ENCODE data around the gene SH2D7.

SH2D7 gene

DNA sequence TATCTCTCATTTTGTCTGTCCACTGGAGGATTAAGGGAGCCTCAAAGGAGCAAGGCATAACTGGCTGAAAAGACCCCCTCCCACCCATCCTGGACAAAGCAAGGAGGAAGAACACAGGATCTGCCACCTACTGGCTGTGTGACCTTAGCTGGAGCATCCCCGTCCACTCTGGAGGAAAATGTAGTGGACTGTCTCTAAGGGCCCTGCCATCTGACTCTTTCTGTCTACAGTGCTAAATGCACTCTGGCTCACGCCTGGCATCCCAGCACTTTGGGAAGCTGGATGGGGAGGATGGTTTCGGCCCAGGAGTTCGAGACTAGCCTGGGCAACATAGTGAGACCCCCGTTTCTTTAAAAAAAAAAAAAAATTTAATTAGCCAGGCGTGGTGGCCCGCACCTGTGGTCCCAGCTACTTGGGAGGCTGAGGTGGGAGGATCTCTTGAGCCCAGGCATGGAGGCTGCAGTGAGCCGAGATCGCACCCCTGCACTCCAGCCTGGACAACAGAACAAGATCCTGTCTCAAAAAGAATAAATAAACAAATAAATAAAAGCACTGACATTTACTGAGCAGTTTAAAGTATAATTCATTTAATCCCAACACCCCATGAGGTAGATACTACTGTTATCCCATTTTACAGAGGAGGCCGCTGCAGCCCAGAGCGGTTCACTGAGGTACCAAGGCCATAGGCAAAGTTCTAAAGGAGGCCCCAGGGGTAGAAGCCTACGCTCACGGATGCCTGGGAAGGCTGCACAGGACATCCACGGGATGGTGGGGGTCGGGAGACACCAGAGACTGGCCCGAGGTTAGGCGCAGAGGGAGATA, 15.9 kb upstream of the SH2D7 start:
- H3K27ac ChIP-seq: peak overlapping the region; percentile 66
- DNase-seq (ENCODE audit: low read depth, low spot score): no peak

DNA sequence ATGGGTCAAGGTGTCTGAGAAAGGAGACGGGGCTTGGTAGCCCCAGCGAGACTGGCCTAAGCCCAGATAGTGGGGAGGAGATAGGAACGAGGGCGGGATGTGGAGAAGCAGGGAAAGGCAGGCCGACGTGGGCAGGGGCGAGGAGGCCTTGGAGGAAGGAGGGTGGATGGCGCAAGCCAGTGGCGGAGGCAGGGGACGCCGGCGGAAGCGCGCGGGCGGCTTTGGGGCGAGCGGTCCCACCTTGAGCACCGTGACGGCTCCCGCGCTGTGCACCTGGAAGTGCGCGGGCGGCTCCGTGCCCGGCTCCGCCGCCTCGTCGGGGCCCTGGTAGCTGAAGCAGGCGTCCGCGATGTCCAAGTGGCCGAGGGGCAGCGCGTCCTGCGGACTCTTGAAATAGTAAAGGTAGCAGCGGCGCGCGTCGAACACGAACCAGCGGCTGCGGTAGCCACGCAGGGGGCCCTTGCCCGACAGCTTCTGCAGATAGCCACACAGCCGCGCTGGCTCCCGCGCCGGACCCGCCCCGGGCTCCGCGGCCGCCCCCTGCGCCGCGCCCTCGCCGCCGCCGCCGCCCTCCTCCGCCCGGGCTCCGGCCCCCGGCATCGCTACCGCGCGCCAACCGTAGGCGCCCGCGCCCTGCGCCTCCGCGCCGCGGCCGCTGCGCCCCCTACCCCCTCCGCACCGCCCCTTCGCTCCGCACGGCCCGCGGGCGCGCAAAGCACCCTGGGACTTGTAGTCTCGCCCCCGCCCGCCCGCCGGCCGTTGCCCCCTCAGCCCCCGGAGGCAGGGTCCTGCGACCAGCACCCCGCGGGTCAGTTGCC, 15.1 kb upstream of the SH2D7 start, which contains the start of gene TBC1D2B:
Gene TBC1D2B (minus strand): TSS at position 659 of the 818 bp plus-strand sequence. CDS start 59 bp downstream, at position 600.
- peak within 1 kb of the TSS; percentile 66 for H3K27ac ChIP-seq

DNA sequence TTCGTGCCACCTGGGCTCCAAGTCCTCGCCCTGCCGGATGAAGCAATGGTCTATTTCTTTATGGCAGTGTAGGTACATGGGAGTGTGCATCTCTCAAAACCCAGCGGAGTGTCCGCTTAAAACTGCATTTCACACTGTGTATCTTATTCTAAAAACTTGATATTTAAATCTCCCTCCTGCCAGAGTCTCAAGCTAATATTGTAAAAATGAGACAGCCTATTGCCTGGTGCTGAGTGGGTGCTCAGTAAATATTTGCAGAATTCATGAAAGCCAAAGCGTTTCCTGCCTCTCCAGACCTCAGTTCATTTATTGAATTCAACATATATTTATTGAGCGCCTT, 14.5 kb upstream of the SH2D7 start:
- H3K27ac ChIP-seq: peak overlapping the region; percentile 66
- no peak for DNase-seq (ENCODE audit: low read depth, low spot score)

More for the DNA sequence above, 15.1 kb upstream of the SH2D7 start, which contains the start of gene TBC1D2B:
- DNase-seq (ENCODE audit: low read depth, low spot score): no peak

DNA sequence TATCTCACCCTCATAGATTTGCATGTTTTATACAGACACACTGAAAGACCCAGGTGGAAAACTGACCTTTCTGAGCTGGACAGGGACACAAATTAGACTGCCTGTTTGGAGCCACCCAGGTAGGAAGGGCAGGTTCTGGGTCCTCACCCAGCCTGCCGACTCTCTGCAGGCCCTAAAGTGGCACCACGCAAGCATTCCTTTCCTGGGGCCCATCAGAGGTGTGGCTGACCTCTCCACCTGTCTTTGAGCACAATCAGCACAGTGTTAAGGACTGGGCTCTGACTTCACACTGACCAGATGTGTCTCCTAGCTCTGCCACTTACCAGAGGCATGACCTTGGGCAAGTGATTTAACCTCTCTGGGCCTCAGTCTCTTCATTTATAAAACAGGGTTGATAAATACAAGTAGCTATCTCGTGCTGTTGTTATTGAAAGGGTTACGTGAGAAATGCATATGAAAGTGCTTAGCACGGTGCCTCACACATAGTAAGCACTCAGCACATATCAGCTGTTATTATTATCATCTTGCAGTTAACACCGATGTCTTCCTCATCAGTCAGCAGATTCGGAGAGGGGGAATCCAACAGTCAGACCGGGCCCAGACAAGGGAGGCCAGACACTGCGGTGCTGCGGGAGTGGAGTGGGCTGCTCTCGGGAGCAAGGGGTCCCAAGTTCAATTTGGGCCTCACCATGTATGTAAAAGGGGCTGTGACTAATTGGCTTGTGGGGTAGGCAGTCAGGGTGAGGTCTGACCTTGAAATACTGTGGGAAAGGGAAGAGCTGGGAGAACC, 12.9 kb upstream of the SH2D7 start:
- no peak overlapping the region for H3K27ac ChIP-seq
- DNase-seq (ENCODE audit: low read depth, low spot score): no peak

DNA sequence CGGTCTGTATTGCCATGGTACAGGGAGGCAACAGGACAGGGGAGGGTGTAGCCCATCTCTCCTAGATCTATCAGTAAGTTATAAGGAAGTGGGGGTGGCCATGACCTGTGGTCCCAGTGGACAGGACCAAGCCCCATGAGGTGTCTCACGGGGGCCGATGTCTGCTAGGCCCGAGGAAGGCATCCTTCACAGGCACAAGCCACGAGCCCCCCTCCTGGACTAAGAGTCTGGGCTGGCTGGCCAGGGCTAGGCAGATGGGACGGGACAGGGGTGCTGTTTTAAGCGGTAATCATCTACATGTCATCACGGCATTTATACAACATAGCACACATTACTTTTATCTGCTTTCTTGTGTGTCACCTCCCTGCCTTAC, 12.3 kb upstream of the SH2D7 start:
- DNase-seq (ENCODE audit: low read depth, low spot score): no peak
- H3K27ac ChIP-seq: no peak overlapping the region

DNA sequence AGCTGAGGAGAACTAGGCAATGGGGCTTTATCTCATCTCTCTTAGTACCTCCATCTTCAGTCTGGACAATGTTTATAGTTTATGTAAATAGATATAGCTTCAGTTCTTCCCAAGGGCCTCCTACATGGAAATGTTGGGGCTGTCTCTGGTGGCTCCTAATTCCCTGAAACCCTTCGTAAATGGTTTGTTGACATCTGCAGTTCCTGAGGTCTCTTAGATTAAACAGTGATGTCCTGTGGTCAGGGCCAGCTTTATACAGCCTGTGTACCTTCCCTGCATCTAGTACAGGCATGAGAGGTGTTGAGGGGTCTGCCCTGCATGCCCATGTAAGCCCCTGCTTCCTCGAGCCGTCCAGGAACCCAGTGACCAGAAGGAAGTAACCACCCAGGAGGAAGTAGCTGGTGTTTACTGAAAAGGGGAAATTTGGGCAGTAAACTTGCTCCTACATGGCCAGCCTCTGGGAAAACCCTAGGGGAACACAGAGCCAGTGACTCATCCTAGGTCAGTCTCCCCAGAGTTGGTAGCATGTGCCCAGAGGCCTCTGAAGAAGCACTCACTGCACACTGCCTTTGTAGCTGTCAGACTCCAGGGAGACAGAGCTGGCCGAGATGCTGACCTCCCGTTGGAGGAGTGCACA, 10.1 kb upstream of the SH2D7 start:
- H3K27ac ChIP-seq: no peak overlapping the region
- DNase-seq (ENCODE audit: low read depth, low spot score): no peak

DNA sequence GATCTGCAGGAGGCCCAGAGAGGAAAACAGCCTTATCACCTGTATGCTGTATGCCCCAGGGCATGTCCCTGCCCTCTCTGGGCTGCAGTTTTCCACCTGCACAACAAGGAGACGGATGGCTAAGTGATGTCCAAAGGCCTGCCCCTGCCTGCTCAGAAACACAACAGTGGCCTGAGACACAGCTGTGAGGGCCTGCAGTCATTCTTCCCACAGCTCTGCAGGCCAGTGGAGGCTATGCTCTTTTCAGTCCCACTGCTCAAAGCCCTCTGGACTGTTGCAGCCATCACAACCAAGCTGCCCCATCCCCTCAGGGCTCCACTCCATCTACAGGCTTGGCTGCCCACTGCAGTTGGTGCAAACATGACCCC, 9.6 kb upstream of the SH2D7 start:
- DNase-seq (ENCODE audit: low read depth, low spot score): no peak

DNA sequence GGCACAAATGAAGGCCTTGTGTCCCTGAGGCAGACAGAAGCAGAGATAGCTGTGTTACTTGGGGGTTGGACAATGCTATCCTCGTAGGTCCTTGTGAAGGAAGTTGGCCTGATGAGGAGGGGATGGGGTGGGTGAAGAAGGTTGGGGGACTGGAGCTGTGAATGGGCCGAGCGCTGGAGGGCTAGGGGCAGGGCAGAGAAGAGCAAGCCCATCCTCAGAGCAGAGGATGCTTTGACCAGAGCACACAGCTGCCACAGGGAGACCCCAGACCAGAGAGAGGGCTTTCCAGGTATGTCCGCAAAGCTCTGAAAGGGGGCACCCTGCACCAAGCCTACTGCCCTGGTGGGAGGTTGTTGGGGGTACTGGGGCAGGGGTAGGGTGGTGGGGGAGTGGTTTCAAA, 9.2 kb upstream of the SH2D7 start:
- DNase-seq (ENCODE audit: low read depth, low spot score): no peak
- no peak overlapping the region for H3K27ac ChIP-seq

More for the DNA sequence above, 9.6 kb upstream of the SH2D7 start:
- H3K27ac ChIP-seq: no peak overlapping the region

DNA sequence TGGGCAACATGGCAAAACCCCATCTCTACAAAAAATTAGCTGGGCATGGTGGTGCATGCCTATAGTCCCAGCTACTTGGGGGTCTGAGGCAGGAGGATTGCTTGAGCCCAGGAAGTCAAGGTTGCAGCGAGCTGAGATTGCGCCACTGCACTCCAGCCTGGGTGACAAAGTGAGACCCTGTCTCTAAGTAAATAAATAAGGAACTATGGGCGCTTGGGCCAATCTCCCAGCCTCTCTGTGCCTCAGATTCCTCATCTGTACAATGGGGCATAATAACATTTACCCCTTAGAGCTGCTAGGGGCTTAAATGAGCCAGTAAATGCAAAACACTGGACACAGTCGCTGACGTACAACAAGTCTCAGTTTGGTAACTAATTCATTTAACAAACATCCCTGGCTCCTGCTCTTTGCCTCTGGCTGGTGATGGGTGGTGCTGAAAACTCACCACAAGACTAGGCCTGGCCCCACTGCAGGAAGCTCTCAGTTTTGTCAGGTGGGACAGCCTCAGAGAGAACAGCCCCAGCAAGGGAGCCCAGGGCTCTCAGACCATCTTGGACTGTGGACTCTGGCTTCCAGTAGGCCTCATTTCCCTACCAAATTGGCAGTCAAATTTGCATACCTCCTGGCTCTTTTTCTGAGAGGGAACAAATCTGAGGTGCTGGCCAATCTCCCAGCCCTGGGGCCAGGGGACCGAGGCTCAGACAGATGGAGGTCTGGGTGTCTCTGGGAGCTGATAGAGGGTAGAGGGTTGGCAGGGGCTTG, 8.5 kb upstream of the SH2D7 start:
- no peak for DNase-seq (ENCODE audit: low read depth, low spot score)

DNA sequence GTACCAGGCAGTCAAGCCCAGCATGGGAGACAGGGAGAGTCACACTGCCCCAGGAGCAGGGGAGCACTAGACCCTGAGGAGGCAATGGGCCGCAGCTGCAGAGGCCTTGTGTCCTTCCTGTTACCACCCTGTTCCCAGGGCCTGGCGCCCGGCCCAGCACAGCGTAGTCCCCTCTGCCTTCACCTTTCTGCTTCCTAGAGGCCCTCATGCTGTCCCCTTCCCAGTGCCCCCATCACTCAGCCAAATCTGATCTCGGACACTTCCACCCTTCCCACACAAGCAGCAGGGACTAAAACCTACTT, 8.0 kb upstream of the SH2D7 start:
- no peak for DNase-seq (ENCODE audit: low read depth, low spot score)
- no peak overlapping the region for H3K27ac ChIP-seq

More for the DNA sequence above, 8.5 kb upstream of the SH2D7 start:
- no peak overlapping the region for H3K27ac ChIP-seq

DNA sequence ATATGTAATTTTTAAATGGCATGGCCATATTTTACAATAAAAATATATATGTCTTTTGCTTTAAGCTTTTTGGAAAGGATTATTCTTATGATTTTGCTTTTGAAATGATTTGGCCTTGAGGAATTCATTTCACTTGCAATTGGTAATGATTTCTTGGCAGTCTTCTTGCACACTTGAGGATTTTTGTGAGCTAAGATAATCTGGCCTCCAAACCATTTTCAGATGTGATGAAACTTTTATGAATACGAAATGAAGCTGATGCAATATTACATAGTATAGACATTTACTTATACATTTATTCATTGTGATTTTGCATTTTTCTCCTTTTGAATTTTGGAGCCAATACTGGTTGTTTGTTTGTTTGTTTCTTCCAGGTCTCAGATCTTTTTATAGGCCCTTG, 6.4 kb upstream of the SH2D7 start:
- peak overlapping the region; percentile 2 for H3K27ac ChIP-seq
- no peak for DNase-seq (ENCODE audit: low read depth, low spot score)

DNA sequence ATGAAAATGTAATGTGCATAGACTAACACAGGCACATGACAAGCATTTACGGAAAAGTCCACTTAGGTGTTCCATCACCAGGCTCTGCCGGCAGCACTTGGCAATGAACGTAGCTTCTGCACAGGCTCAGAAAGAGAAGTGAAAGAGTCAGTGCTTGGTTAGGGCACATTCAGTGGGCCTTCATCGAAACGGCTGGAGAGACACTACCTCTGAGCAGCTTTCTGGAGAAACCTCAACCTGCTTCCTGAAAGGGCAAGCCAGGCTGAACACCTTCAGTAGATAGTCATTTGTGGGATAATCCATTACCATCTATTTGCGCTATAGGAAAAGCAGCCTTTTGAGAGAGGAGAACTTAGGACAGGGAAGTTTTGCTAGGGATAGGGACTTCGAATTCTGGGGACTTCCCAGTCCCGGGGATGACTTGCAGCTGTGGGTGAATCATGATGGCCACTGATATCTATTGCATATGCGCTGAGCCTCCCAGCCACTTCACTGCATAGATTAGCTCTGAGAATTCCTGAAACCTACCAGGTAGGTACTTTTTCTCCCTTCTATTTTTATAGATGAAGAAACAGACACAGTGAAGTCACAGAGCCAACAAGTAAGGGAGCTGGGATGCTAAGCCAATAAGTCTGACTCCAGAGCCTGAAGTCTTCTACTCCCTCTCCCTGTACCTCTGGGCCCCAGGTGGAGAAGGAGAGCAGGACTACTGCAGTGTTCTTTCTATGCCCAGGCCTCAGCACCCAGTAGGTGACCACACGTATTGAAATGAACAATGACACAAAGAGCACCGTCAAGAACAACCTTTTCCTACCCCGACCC, 4.2 kb upstream of the SH2D7 start:
- no peak for DNase-seq (ENCODE audit: low read depth, low spot score)
- no peak overlapping the region for H3K27ac ChIP-seq

DNA sequence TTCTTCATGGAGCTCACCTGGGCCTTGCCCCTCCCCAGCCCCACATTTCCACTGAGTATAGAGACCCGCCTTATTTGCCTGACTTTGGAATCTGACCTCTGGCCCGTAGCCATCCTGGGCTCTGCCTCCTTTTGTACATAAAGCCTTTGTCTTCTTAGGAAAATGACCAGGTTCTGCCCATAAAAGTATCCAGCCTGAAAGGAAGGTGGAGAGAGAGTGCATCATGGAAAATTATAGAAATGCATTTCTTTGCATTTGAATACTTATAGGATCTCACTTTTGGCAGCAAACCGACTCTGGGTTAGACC, 3.6 kb upstream of the SH2D7 start:
- H3K27ac ChIP-seq: no peak overlapping the region
- DNase-seq (ENCODE audit: low read depth, low spot score): no peak

DNA sequence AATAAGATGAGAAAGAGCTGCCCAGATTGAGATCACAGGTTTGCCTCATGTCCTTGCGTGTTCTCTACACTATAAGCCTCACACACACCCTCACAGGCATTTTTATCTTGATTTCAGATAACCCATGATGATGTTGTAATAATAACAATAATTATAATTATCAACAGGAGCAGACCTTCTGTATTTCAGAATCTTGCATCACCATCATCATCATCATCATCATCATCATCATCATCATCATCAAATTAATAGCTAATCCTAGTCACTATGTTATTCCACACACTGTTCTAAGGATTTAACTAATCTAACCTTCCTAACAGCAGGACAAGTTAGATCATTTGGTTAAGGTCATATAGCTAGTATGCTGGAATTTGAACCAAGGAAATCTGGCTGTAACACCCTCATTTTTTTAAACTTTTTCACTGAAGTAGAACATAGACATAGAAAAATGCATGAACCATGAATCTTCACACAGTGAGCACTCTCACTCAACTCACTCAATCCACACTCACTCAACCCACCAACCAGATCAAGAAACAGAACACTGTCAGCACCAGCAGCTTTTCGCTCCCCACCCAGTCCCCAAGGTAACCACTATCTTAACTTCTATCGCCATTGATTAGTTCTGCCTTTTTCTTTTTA, 1.8 kb upstream of the SH2D7 start:
- DNase-seq (ENCODE audit: low read depth, low spot score): no peak
- H3K27ac ChIP-seq: no peak overlapping the region

DNA sequence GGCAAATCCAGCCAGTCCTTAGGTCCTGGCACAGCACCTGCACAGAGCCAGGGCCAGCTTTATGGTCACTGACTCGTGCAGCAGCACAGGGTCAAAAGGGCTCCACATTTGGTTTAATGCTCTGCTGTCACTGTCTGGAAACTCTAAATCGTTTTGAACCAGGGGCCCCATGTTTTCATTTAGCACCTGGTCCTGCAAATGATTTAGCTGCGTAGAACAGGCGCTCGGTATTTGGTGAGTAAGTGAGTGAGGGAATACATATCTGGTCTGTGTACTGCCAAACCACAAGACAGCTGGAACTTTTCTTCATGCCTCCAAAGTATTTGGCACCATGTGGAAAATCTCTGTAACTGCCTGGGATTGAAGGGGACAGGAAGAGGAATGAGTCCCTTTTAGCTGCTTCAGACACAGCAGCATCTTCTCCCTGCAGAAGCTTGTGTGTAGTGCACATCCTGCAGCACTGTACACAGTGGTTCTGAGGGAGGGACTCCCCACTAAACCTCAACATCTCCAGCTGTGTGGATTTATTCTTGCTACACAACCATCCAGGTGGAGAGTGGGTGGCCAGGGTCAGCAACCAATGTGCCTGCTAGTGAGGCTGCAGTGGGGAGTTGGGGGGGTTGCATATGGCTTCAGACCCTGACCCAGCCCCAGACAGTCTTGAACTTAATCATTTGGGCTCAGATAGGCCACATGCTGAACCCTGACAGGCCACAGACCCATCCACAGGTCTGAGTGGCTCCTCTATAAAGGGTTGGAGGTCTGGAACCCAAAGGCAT, 1.1 kb downstream of the SH2D7 start:
- no peak overlapping the region for H3K27ac ChIP-seq
- DNase-seq (ENCODE audit: low read depth, low spot score): no peak

DNA sequence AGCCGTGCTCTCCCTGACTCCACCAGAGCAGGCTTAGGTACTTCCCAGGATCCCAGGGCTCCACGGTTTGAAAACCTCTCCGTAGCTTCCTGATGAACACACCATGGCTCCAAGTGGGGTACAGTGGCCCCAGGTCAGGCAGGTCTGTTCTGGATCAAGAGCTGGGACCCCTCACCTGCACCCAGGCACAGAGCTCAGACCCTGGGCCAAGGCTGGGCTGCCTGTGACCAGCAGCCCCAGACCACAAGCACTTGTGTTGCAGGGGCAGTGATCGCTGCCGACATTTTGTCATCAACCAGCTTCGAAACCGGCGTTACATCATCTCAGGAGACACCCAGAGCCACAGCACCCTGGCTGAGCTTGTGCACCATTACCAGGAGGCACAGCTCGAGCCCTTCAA, 5.3 kb downstream of the SH2D7 start:
- DNase-seq (ENCODE audit: low read depth, low spot score): no peak
- H3K27ac ChIP-seq: no peak overlapping the region

DNA sequence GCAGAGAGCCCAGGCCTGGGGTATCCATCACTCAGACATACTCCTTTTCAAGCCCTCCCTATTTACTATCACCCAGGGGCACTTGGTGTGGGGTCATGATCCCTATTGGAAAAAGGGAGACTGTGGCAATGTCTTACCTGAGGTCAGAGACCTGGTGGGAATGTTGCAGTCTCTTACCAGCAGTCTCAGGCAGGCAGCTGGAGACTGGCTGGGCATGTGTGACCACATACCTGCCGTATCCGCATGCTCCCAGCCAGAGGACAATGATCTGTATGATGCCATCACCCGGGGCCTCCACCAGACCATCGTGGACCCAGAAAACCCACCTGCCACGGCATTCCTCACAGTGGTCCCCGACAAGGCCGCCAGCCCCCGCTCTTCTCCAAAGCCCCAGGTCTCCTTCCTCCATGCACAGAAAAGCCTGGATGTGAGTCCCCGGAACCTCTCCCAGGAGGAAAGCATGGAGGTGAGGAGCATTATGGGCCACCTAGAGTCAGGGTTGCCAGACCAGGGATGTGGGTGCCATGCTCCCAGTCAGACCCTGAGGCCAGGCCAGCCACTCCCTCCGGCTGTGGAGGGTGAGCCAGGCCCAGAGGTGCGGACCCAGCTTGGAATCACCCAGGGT, 5.9 kb downstream of the SH2D7 start:
- H3K27ac ChIP-seq: no peak overlapping the region
- no peak for DNase-seq (ENCODE audit: low read depth, low spot score)

Measured in epithelial cell of prostate (primary cell).